IMR-90 (cell line): ENCODE data around the gene ADCY4. TPM values are rescaled to one million over a fixed set of nuclear protein-coding genes. Genes with fewer than 3 reads are reported as not detected.

Experiments used
- ATAC-seq: fragments of 200-7000 bp; cut with Tn5 transposase; 2 replicates; pipeline ENCODE4 v1.9.1; 2020; ENCODE audit warnings: low read depth, mild to moderate bottlenecking, moderate library complexity
- BruUV-seq: library from RNA; stranded (reverse); fragments of 400-500 nt; replicated peaks from 2 replicates; lab custom pipeline; 2021; lab: Mats Ljungman, UMichigan
- CTCF ChIA-PET: fragments of 300-600 bp; formaldehyde crosslinking; extraction: SDS; loops from one replicate; lab custom pipeline; 2021; ENCODE audit warnings: antibody characterized with exemption; lab: Yijun Ruan, JAX
- POLR2A ChIA-PET: fragments of 300-600 bp; sonication (Branson Sonifier 250); formaldehyde crosslinking; loops from one replicate; lab custom pipeline; 2022; ENCODE audit warnings: antibody characterized with exemption; ENCODE audit not compliant: unreplicated experiment; lab: Charles Lee
- DNase-seq: peaks from one replicate; pipeline ENCODE4 v3.0.0; 2013
- H2AFZ ChIP-seq: replicated peaks from 2 replicates; pipeline ENCODE3; 2013; ENCODE audit warnings: low read length, mild to moderate bottlenecking; ENCODE audit not compliant: poor library complexity
- H2AK5ac ChIP-seq: 2 replicates; pipeline ENCODE4 v1.6.1; 2013; ENCODE audit warnings: low read depth, low read length, inconsistent platforms
- H2AK9ac ChIP-seq: replicated peaks from 2 replicates; pipeline ENCODE3; 2013; ENCODE audit warnings: mild to moderate bottlenecking, low read depth, low read length, moderate library complexity; ENCODE audit not compliant: poor library complexity
- H2BK120ac ChIP-seq: 2 replicates; pipeline ENCODE4 v1.6.1; 2013; ENCODE audit warnings: low read depth, low read length, inconsistent platforms
- H2BK15ac ChIP-seq: 3 replicates; pipeline ENCODE4 v1.6.1; 2013; ENCODE audit warnings: low read depth, low read length, inconsistent platforms
- H2BK20ac ChIP-seq: 2 replicates; pipeline ENCODE4 v1.6.1; 2013; ENCODE audit warnings: low read depth, mild to moderate bottlenecking, inconsistent platforms, low read length, moderate library complexity
- H2BK5ac ChIP-seq: 2 replicates; pipeline ENCODE4 v1.6.1; 2013; ENCODE audit warnings: mild to moderate bottlenecking, low read depth, low read length, inconsistent platforms; ENCODE audit not compliant: poor library complexity, severe bottlenecking
- H3K14ac ChIP-seq: replicated peaks from 2 replicates; pipeline ENCODE4 v1.6.1; 2013; ENCODE audit warnings: low read depth, low read length, inconsistent platforms
- H3K18ac ChIP-seq: 2 replicates; pipeline ENCODE4 v1.6.1; 2013; ENCODE audit warnings: low read depth, low read length, control low read depth
- H3K23ac ChIP-seq: 2 replicates; pipeline ENCODE4 v1.6.1; 2013; ENCODE audit warnings: low read depth, low read length, inconsistent platforms
- H3K27ac ChIP-seq: 2 replicates; pipeline ENCODE4 v1.5.1; 2013; ENCODE audit warnings: mild to moderate bottlenecking, control low read depth, low read length; ENCODE audit not compliant: insufficient read depth
- H3K27me3 ChIP-seq: 2 replicates; pipeline ENCODE4 v1.6.1; 2013; ENCODE audit warnings: low read length; ENCODE audit not compliant: control insufficient read depth, insufficient read depth
- H3K36me3 ChIP-seq: 2 replicates; pipeline ENCODE4 v1.6.1; 2013; ENCODE audit warnings: low read length, mixed read lengths; ENCODE audit not compliant: control insufficient read depth, insufficient read depth
- H3K4ac ChIP-seq: 2 replicates; pipeline ENCODE4 v1.6.1; 2013; ENCODE audit warnings: low read depth, low read length, inconsistent platforms
- H3K4me1 ChIP-seq: 2 replicates; pipeline ENCODE4 v1.6.1; 2013; ENCODE audit warnings: low read length, mixed read lengths; ENCODE audit not compliant: control insufficient read depth, insufficient read depth
- H3K4me2 ChIP-seq: 2 replicates; pipeline ENCODE4 v1.6.1; 2013; ENCODE audit warnings: low read depth, mild to moderate bottlenecking, control low read depth, low read length, moderate library complexity
- H3K4me3 ChIP-seq: 2 replicates; pipeline ENCODE4 v1.5.1; 2013; ENCODE audit warnings: low read depth, mild to moderate bottlenecking, control low read depth, low read length, moderate library complexity; ENCODE audit not compliant: insufficient read depth
- H3K56ac ChIP-seq: 2 replicates; pipeline ENCODE4 v1.6.1; 2013; ENCODE audit warnings: low read length, inconsistent platforms; ENCODE audit not compliant: insufficient read depth; ENCODE audit errors: extremely low read depth
- H3K79me1 ChIP-seq, 2 experiments: 2 replicates each; pipeline ENCODE4 v1.6.1; 2013; ENCODE audit warnings: low read length in 2 of 2, inconsistent platforms in 1 of 2, low read depth in 1 of 2
- H3K9ac ChIP-seq: 2 replicates; pipeline ENCODE4 v1.6.1; 2013; ENCODE audit warnings: low read depth, low read length, control low read depth
- H3K9me1 ChIP-seq: 2 replicates; pipeline ENCODE4 v1.6.1; 2013; ENCODE audit warnings: low read length, inconsistent platforms; ENCODE audit not compliant: insufficient read depth
- H3K9me3 ChIP-seq: 2 replicates; pipeline ENCODE4 v1.6.1; 2013; ENCODE audit warnings: low read length; ENCODE audit not compliant: control insufficient read depth, insufficient read depth
- H4K20me1 ChIP-seq: 2 replicates; pipeline ENCODE4 v1.6.1; 2013; ENCODE audit warnings: low read length, inconsistent platforms; ENCODE audit not compliant: insufficient read depth
- H4K5ac ChIP-seq: 2 replicates; pipeline ENCODE4 v1.6.1; 2013; ENCODE audit warnings: mild to moderate bottlenecking, low read depth, low read length, control low read depth
- H4K8ac ChIP-seq, 2 experiments: 2 replicates each; pipeline ENCODE4 v1.6.1; 2013; ENCODE audit warnings: low read depth in 2 of 2, low read length in 2 of 2, control low read depth in 1 of 2, inconsistent platforms in 1 of 2
- H4K91ac ChIP-seq: 2 replicates; pipeline ENCODE4 v1.6.1; 2013; ENCODE audit warnings: low read depth, low read length, inconsistent platforms; ENCODE audit not compliant: insufficient read depth
- BHLHE40 ChIP-seq: fragments of 150-350 bp; IDR thresholded peaks from 2 replicates; pipeline ENCODE4 v1.6.1; 2016; ENCODE audit warnings: mild to moderate bottlenecking, low read depth, low read length
- CEBPB ChIP-seq: IDR thresholded peaks from 2 replicates; pipeline ENCODE4 v1.6.1; 2012; ENCODE audit warnings: low read depth, low read length, improper control_type of control experiment
- CHD1 ChIP-seq: IDR thresholded peaks from 2 replicates; pipeline ENCODE4 v1.6.1; 2012; ENCODE audit warnings: low read depth, low read length, improper control_type of control experiment
- CTCF ChIP-seq: conservative IDR thresholded peaks from 2 replicates; pipeline ENCODE4 v1.5.1; 2012; ENCODE audit warnings: mild to moderate bottlenecking, low read depth, low read length, improper control_type of control experiment
- ELK1 ChIP-seq: fragments of 150-350 bp; IDR thresholded peaks from 2 replicates; pipeline ENCODE4 v1.6.1; 2016; ENCODE audit warnings: low read depth, mild to moderate bottlenecking, low read length, moderate library complexity, borderline replicate concordance
- FOS ChIP-seq: fragments of 150-350 bp; IDR thresholded peaks from 2 replicates; pipeline ENCODE4 v1.6.1; 2016; ENCODE audit warnings: low read depth, low read length
- MAFK ChIP-seq: IDR thresholded peaks from 2 replicates; pipeline ENCODE4 v1.6.1; 2012; ENCODE audit warnings: low read depth, low read length, improper control_type of control experiment
- MAZ ChIP-seq: IDR thresholded peaks from 2 replicates; pipeline ENCODE4 v1.6.1; 2012; ENCODE audit warnings: low read depth, mild to moderate bottlenecking, low read length, improper control_type of control experiment, moderate library complexity, borderline replicate concordance
- MXI1 ChIP-seq: IDR thresholded peaks from 2 replicates; pipeline ENCODE4 v1.6.1; 2012; ENCODE audit warnings: low read depth, mild to moderate bottlenecking, low read length, moderate library complexity, borderline replicate concordance
- NFE2L2 ChIP-seq: fragments of 150-350 bp; IDR thresholded peaks from 2 replicates; pipeline ENCODE4 v1.6.1; 2016; ENCODE audit warnings: low read depth, mild to moderate bottlenecking, low read length
- POLR2A ChIP-seq: IDR thresholded peaks from 2 replicates; pipeline ENCODE4 v1.6.1; 2012; ENCODE audit warnings: mild to moderate bottlenecking, low read depth, low read length
- RAD21 ChIP-seq: IDR thresholded peaks from 2 replicates; pipeline ENCODE4 v1.6.1; 2012; ENCODE audit warnings: low read length, improper control_type of control experiment
- RCOR1 ChIP-seq: IDR thresholded peaks from 2 replicates; pipeline ENCODE4 v1.6.1; 2012; ENCODE audit warnings: mild to moderate bottlenecking, low read length, improper control_type of control experiment; ENCODE audit not compliant: insufficient replicate concordance
- RFX5 ChIP-seq: IDR thresholded peaks from 2 replicates; pipeline ENCODE4 v1.8.0; 2012; ENCODE audit warnings: low read depth, mild to moderate bottlenecking, low read length, moderate library complexity
- SMC3 ChIP-seq: fragments of 150-350 bp; IDR thresholded peaks from 2 replicates; pipeline ENCODE4 v1.6.1; 2016; ENCODE audit warnings: low read depth, mild to moderate bottlenecking, antibody characterized with exemption, low read length, moderate library complexity
- WGBS, 2 experiments: methylation state at CpG; one replicate each; pipeline versions ENCODE4 v1.1.5 to v1.1.7; 2013; ENCODE audit warnings: missing lambda C conversion rate in 2 of 2; ENCODE audit not compliant: insufficient read length in 1 of 2; ENCODE audit errors: extremely low coverage in 2 of 2; 5-methylcytosine and 5-hydroxymethylcytosine counted together
- dilution Hi-C: fragments of 300-500 bp; cut with HindIII; formaldehyde crosslinking; loops from one replicate; pipeline ENCODE4 v1.14.3; 2018; ENCODE audit warnings: low sequenced_read_pairs; ENCODE audit not compliant: unreplicated experiment
- in situ Hi-C: fragments of 300-500 bp; cut with MboI; formaldehyde crosslinking; loops from 3 replicates; pipeline ENCODE4 v1.14.3; 2019; ENCODE audit warnings: low sequenced_read_pairs, inconsistent platforms, mixed read lengths
- intact Hi-C: fragments of 100-400 bp; cut with micrococcal nuclease; formaldehyde crosslinking; loops from 2 replicates; pipeline ENCODE4 v1.10.0; 2022
- polyA plus RNA-seq, 3 experiments: library from polyadenylated mRNA; depleted of rRNA; stranded (reverse); fragments of >200 nt; gene quantifications; 2 replicates each; pipeline ENCODE4 v1.2.3, GENCODE V29; 2012; ENCODE audit warnings: low replicate concordance in 1 of 3
- total RNA-seq: library from RNA; depleted of rRNA; stranded (reverse); fragments of >200 nt; gene quantifications from 2 replicates; pipeline ENCODE4 v1.2.3, GENCODE V29; 2012

The ADCY4 gene
- total and polyA plus RNA-seq, 2 of the 4 experiments (the other 2 are of a cell fraction), result not detected

DNA sequence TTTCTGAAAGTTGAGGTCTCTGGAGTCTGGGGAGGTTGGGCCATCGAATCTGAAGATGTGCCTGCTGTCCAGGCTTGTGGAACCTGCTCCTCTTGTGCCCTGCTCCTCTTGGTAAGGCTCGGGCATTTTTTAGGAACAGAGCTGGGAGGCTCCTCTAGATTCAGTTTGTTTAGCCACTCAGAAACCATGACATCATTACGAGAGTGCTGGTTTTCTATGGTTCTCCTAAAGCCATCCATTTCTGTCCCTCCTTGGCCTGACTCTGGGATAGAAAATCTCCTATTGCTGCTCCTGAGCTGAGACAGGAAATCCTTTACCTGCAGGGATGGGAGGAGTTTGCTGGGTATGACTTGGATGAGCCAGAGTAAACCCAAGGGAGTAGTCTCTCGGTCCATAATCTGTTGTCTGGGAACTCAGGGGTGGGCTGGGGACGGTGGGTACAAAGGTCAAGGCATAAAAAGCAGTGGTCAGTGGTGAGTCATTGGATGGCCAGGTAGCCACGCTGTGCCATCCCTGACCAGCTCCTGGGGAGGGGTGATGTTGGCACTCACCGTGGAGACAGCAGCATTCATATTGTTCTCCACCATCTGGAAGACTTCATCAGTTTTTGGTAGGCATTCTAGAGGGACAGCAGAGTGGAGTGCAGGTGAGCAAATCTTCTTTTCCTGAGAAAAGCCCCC lies 2.4 kb upstream of the ADCY4 start:
- no TSS peak for BruUV-seq
- no peaks in the 10 kb centered on the region for H3K79me1 ChIP-seq
- ATAC-seq, result no peak
- no peak overlapping the region for H3K9ac ChIP-seq
- no peaks in the 10 kb centered on the region for H4K20me1 ChIP-seq
- H3K9me3 ChIP-seq, result no peaks in the 10 kb centered on the region; the same call in 1 of the 2 replicates
- no peak overlapping the region; the same call in 1 of the 2 replicates for H2BK120ac ChIP-seq
- dilution Hi-C loops, result no loop called here
- intact Hi-C loops, result no loop called here
- H2AFZ ChIP-seq, result no peak overlapping the region
- TF ChIP-seq NFE2L2, result no peak
- no peak for TF ChIP-seq RAD21
- TF ChIP-seq BHLHE40, result no peak
- no peak for TF ChIP-seq MXI1
- no peak for TF ChIP-seq SMC3
- TF ChIP-seq CEBPB, result no peak
- TF ChIP-seq CTCF, result no peak
- TF ChIP-seq RFX5, result no peak
- no peak for TF ChIP-seq MAFK
- no peak for TF ChIP-seq POLR2A
- no peak for TF ChIP-seq MAZ
- no peak for TF ChIP-seq FOS
- no peak for TF ChIP-seq RCOR1
- TF ChIP-seq CHD1, result no peak
- TF ChIP-seq ELK1, result no peak
- no peak overlapping the region for H3K14ac ChIP-seq
- H2AK5ac ChIP-seq, result no peak overlapping the region
- no peak overlapping the region for H3K4me2 ChIP-seq
- no peak overlapping the region for H3K4ac ChIP-seq
- CTCF ChIA-PET, result interaction anchor here (0.7 to 0.9 kb wide), 2 partner anchors 10 to 29 kb away, joined by 3 to 6 read pairs; partner anchors contain the start of gene CIDEB
- no peak overlapping the region for H2BK15ac ChIP-seq
- no peak overlapping the region for H3K18ac ChIP-seq
- H3K27me3 ChIP-seq, result peaks cover 87% of the 10 kb centered on the region
- no peak overlapping the region for H2BK5ac ChIP-seq
- peaks cover 3% of the 10 kb centered on the region; the same call in 1 of the 2 replicates for H3K4me1 ChIP-seq
- no peak overlapping the region for H3K27ac ChIP-seq
- H3K4me3 ChIP-seq, result no peak overlapping the region
- no peak overlapping the region for H2BK20ac ChIP-seq
- in situ Hi-C loops, result no loop called here
- POLR2A ChIA-PET, result no interaction called here
- no peak overlapping the region for H3K56ac ChIP-seq
- H4K91ac ChIP-seq, result no peak overlapping the region
- 0% methylated on average over 1 of the region's 7 CpGs; no CpG with 5 or more reads in 1 of the 2 experiments for WGBS, 2 experiments
- no peak overlapping the region for H3K23ac ChIP-seq
- H4K8ac ChIP-seq, result no peak overlapping the region
- H3K9me1 ChIP-seq, result no peaks in the 10 kb centered on the region
- H4K5ac ChIP-seq, result no peak overlapping the region
- H3K36me3 ChIP-seq, result no peaks in the 10 kb centered on the region
- DNase-seq, result no peak
- no peak overlapping the region for H2AK9ac ChIP-seq
